ENCODE measurements around the gene EPGN. TPM values are rescaled to one million over a fixed set of nuclear protein-coding genes. Genes with fewer than 3 reads are reported as not detected.
A peak's percentile ranks its signal among the peaks of the same experiment; 100 is the strongest.

EPGN gene
- total RNA-seq, 2 donors from 2014 or later, result not detected

- ATAC-seq (no peak), DNase-seq (no peak)
- intact Hi-C loops (cut with DNase I, micrococcal nuclease), result loop anchor here in 1 of 2 donors (10.0 kb wide), 1 partner anchor 119 kb away; no protein-coding TSS in a partner anchor
Measured at GRCh38 chr4:74304095-74304625, 4.1 kb upstream of the EPGN start.

GRCh38 chr4:74305000-74305399 lies 3.3 kb upstream of the EPGN start:
- intact Hi-C loops (cut with DNase I, micrococcal nuclease), result loop anchor here in 1 of 2 donors (10.0 kb wide), 1 partner anchor 120 kb away; no protein-coding TSS in a partner anchor
- DNase-seq (no peak), ATAC-seq (no peak)

- intact Hi-C loops (cut with DNase I, micrococcal nuclease), result loop anchor here in 1 of 2 donors (10.0 kb wide), 1 partner anchor 122 kb away; no protein-coding TSS in a partner anchor
- no peak for ATAC-seq
- no peak for DNase-seq
Measured at GRCh38 chr4:74307170-74307569, 1.1 kb upstream of the EPGN start.

- intact Hi-C loops (cut with DNase I, micrococcal nuclease), result loop anchor here in 1 of 2 donors (10.0 kb wide), 1 partner anchor 124 kb away; no protein-coding TSS in a partner anchor
Measured at GRCh38 chr4:74309223-74309622, 953 bp downstream of the EPGN start.

GRCh38 chr4:74311696-74312313 lies 3.5 kb downstream of the EPGN start:
- no peak for DNase-seq
- ATAC-seq, result peak; percentile 68
- intact Hi-C loops (cut with DNase I, micrococcal nuclease), result no loop called here

More at GRCh38 chr4:74309223-74309622, 953 bp downstream of the EPGN start:
- ATAC-seq (no peak), DNase-seq (no peak)

GRCh38 chr4:74314329-74314728 lies 6.1 kb downstream of the EPGN start:
- no peak for ATAC-seq
- no peak for DNase-seq
- intact Hi-C loops (cut with DNase I, micrococcal nuclease), result no loop called here

GRCh38 chr4:74314944-74315343 lies 6.7 kb downstream of the EPGN start:
- ATAC-seq (no peak), DNase-seq (no peak)
- intact Hi-C loops (cut with DNase I, micrococcal nuclease), result no loop called here

GRCh38 chr4:74315376-74315775 lies 7.1 kb downstream of the EPGN start:
- no peak for ATAC-seq
- intact Hi-C loops (cut with DNase I, micrococcal nuclease), result no loop called here
- no peak for DNase-seq

- DNase-seq (no peak), ATAC-seq (no peak)
- intact Hi-C loops (cut with DNase I, micrococcal nuclease), result no loop called here
Measured at GRCh38 chr4:74316397-74316796, 8.1 kb downstream of the EPGN start.

GRCh38 chr4:74317616-74318246 lies 9.5 kb downstream of the EPGN start:
- ATAC-seq, result no peak
- intact Hi-C loops (cut with DNase I, micrococcal nuclease), result no loop called here
- no peak for DNase-seq

GRCh38 chr4:74318276-74318675 lies 10.0 kb downstream of the EPGN start:
- no peak for DNase-seq
- ATAC-seq, result no peak
- intact Hi-C loops (cut with DNase I, micrococcal nuclease), result no loop called here

- intact Hi-C loops (cut with DNase I, micrococcal nuclease), result no loop called here
- ATAC-seq (no peak), DNase-seq (no peak)
Measured at GRCh38 chr4:74319470-74319869, 11.2 kb downstream of the EPGN start.

- intact Hi-C loops (cut with DNase I, micrococcal nuclease), result no loop called here
- DNase-seq, result peak; percentile 24 to 56
- peak; percentile 97 for ATAC-seq
Measured at GRCh38 chr4:74320559-74321118, 12.4 kb downstream of the EPGN start.

- ATAC-seq, result no peak
- DNase-seq, result no peak
- intact Hi-C loops (cut with DNase I, micrococcal nuclease), result no loop called here
Measured at GRCh38 chr4:74322301-74322700, 14.0 kb downstream of the EPGN start.

GRCh38 chr4:74323663-74324062 lies 15.4 kb downstream of the EPGN start:
- ATAC-seq (no peak), DNase-seq (no peak)
- intact Hi-C loops (cut with DNase I, micrococcal nuclease), result no loop called here

- intact Hi-C loops (cut with DNase I, micrococcal nuclease), result no loop called here
- DNase-seq (no peak), ATAC-seq (no peak)
Measured at GRCh38 chr4:74324262-74324661, 16.0 kb downstream of the EPGN start.

GRCh38 chr4:74325886-74326285 lies 17.6 kb downstream of the EPGN start:
- intact Hi-C loops (cut with DNase I, micrococcal nuclease), result no loop called here
- ATAC-seq, result no peak
- no peak for DNase-seq

- DNase-seq, result no peak
- ATAC-seq, result no peak
- intact Hi-C loops (cut with DNase I, micrococcal nuclease), result no loop called here
Measured at GRCh38 chr4:74327762-74328161, 19.5 kb downstream of the EPGN start.

- DNase-seq, result no peak
- intact Hi-C loops (cut with DNase I, micrococcal nuclease), result no loop called here
- no peak for ATAC-seq
Measured at GRCh38 chr4:74328501-74328900, 20.2 kb downstream of the EPGN start.

GRCh38 chr4:74329307-74329706 lies 21.0 kb downstream of the EPGN start:
- intact Hi-C loops (cut with DNase I, micrococcal nuclease), result no loop called here
- ATAC-seq, result no peak
- DNase-seq, result no peak

Data from left colon (tissue), 2 donors.